Uterus (tissue), 4 donors: ENCODE measurements around the gene DOCK7. TPM values are rescaled to one million over a fixed set of nuclear protein-coding genes. Genes with fewer than 3 reads are reported as not detected.
"Not testable (repeated sequence)": the region's sequence is repeated elsewhere in the genome, so short reads cannot be mapped to it uniquely, and the experiment has no call there.

Experiments used
- DNase-seq, 2 donors: peaks; one replicate each; pipeline ENCODE4 v3.0.0-alpha.2; 2019 to 2020
- H3K27ac ChIP-seq, 2 donors: fragments of 200-600 bp; sonication (generic); 1 replicate in 1 of 2; 2 replicates in 1 of 2; pipeline ENCODE4 v1.5.1; 2016 to 2018
- H3K27me3 ChIP-seq, 2 donors: fragments of 200-600 bp; sonication (generic); one replicate each; pipeline ENCODE4 v1.5.1; 2018 to 2019; ENCODE audit warnings: control low read depth in 1 of 2
- H3K36me3 ChIP-seq, 2 donors: fragments of 200-600 bp; sonication (generic); one replicate each; pipeline ENCODE4 v1.5.1; 2019; ENCODE audit warnings: control low read depth in 1 of 2
- H3K4me1 ChIP-seq, 2 donors: fragments of 200-600 bp; sonication (generic); one replicate each; pipeline ENCODE4 v1.5.1; 2018 to 2019; ENCODE audit warnings: control low read depth in 1 of 2
- H3K4me3 ChIP-seq, 2 donors: fragments of 200-600 bp; sonication (generic); 1 replicate in 1 of 2; 2 replicates in 1 of 2; pipeline ENCODE4 v1.5.1; 2018 to 2019; ENCODE audit warnings: mild to moderate bottlenecking in 1 of 2
- H3K9me3 ChIP-seq, 2 donors: fragments of 200-600 bp; sonication (generic); one replicate each; pipeline ENCODE4 v1.5.1; 2019; ENCODE audit warnings: control low read depth in 1 of 2
- POLR2A ChIP-seq, 2 donors: fragments of 450-650 bp; IDR thresholded peaks; one replicate each; pipeline ENCODE4 v1.6.1; 2016; ENCODE audit warnings: antibody characterized with exemption in 2 of 2, mild to moderate bottlenecking in 1 of 2, moderate library complexity in 1 of 2
- intact Hi-C: fragments of 100-400 bp; cut with DNase I; formaldehyde crosslinking; loops from one replicate; pipeline ENCODE4 v1.15.1; 2023; ENCODE audit warnings: low total_unique reads
- total RNA-seq, 4 donors: library from RNA; depleted of rRNA in 3 of 4; stranded (reverse); fragments of >200 nt in 3 of 4; gene quantifications; one replicate each; pipeline versions ENCODE4 v1.1.0 to v1.2.4, GENCODE V29; 2014 to 2023
- TF ChIP-seq, protein P1 (sequence below), 4 experiments: fragments of 200-600 bp in 2 of 4; fragments of 450-650 bp in 2 of 4; sonication (generic) in 2 of 4; IDR thresholded peaks; one replicate each; pipeline ENCODE4 v1.5.1; 2016 to 2019; ENCODE audit warnings: antibody characterized with exemption in 4 of 4, mild to moderate bottlenecking in 2 of 4, moderate library complexity in 1 of 4
- donor health status: DM: yes; HTN: yes; CAD: no.

DOCK7 gene
- total RNA-seq, 4 donors from 2014 or later, result 17.9 to 134 (median 77.9) TPM

DNA sequence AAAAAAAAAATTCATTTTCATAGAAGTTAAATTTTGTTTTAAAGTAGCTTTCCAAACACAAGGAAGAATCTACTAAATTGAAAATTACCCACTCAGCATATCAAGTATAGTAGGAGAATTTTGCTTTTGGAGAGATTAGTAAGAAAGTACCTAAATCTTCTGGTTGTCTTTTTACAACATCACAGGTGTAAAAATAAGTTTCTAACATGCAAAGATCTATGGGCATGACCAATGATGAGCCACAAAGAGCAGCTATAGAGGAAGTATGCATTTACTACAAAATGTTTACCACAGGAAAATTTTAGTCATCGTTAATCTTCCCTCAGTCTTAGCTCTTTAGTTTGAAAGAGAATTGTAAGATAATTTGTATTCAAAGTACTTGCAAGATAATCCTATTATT lies 62.8 kb downstream of the DOCK7 start:
- intact Hi-C loops, result no loop called here

DNA sequence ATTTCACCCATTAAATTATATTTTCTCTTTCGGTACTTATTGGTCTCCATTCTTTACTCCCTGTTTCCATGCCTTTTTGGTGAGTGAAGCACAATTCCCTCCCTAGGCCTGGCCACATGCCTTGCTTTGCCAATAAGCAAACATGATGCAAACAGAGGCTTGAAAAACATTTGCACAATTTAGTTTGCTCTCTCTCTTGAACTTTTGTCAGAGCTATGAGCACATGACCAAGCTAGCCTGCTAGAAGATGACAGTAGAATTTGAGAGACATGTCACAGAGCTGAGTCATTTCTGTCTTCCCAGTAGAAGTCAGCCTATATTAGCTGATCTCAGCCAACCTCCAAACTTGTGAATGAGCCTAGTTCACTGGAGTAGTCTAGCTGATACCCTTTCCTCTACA lies 66.3 kb downstream of the DOCK7 start:
- no peak for TF ChIP-seq POLR2A (IDR thresholded peaks at IDR 0.05)
- TF ChIP-seq, protein P1, sequence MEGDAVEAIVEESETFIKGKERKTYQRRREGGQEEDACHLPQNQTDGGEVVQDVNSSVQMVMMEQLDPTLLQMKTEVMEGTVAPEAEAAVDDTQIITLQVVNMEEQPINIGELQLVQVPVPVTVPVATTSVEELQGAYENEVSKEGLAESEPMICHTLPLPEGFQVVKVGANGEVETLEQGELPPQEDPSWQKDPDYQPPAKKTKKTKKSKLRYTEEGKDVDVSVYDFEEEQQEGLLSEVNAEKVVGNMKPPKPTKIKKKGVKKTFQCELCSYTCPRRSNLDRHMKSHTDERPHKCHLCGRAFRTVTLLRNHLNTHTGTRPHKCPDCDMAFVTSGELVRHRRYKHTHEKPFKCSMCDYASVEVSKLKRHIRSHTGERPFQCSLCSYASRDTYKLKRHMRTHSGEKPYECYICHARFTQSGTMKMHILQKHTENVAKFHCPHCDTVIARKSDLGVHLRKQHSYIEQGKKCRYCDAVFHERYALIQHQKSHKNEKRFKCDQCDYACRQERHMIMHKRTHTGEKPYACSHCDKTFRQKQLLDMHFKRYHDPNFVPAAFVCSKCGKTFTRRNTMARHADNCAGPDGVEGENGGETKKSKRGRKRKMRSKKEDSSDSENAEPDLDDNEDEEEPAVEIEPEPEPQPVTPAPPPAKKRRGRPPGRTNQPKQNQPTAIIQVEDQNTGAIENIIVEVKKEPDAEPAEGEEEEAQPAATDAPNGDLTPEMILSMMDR (IDR thresholded peaks at IDR 0.05), result no peak
- Histone ChIP-seq H3K36me3 (peaks cover 0 to 2% of the 10 kb centered on the region in 2 donors), H3K4me1 (no peaks in the 10 kb centered on the region), H3K27me3 (no peaks in the 10 kb centered on the region), H3K27ac (no peak overlapping the region), H3K4me3 (no peak overlapping the region), H3K9me3 (no peaks in the 10 kb centered on the region)
- DNase-seq, result no peak
- intact Hi-C loops, result no loop called here

More for the DNA sequence above, 62.8 kb downstream of the DOCK7 start:
- Histone ChIP-seq H3K27ac (no peak overlapping the region), H3K27me3 (no peaks in the 10 kb centered on the region), H3K4me1 (no peaks in the 10 kb centered on the region), H3K4me3 (no peak overlapping the region), H3K9me3 (no peaks in the 10 kb centered on the region), H3K36me3 (peaks cover 0 to 2% of the 10 kb centered on the region in 2 donors)
- DNase-seq, result no peak
- no peak for TF ChIP-seq POLR2A (IDR thresholded peaks at IDR 0.05)
- TF ChIP-seq, protein P1 (IDR thresholded peaks at IDR 0.05), result no peak

DNA sequence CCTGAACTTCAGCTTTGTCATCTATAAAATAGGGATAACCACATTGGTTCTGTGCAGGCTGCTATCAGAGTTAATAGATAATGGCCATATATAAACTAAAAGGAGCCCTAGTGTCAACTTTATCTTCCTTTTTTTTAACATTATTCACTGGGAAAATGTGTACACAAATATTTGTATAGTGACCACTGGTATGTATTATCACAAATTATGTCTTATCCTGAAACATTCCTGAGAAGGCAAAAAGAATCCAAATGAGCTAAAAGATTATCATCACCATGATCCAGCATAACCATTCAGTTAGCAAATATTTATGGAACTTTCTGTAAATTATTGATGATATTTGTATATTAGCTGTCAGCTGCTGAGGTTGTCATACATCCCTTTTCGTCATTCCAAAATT lies 74.3 kb downstream of the DOCK7 start:
- H3K4me1 ChIP-seq, result no peaks in the 10 kb centered on the region
- no peaks in the 10 kb centered on the region for H3K36me3 ChIP-seq
- intact Hi-C loops, result no loop called here
- TF ChIP-seq, protein P1 (IDR thresholded peaks at IDR 0.05), result no peak
- no peak for TF ChIP-seq POLR2A (IDR thresholded peaks at IDR 0.05)
- H3K9me3 ChIP-seq, result no peaks in the 10 kb centered on the region
- no peak overlapping the region for H3K4me3 ChIP-seq
- DNase-seq, result no peak
- H3K27ac ChIP-seq, result no peak overlapping the region
- H3K27me3 ChIP-seq, result no peaks in the 10 kb centered on the region

DNA sequence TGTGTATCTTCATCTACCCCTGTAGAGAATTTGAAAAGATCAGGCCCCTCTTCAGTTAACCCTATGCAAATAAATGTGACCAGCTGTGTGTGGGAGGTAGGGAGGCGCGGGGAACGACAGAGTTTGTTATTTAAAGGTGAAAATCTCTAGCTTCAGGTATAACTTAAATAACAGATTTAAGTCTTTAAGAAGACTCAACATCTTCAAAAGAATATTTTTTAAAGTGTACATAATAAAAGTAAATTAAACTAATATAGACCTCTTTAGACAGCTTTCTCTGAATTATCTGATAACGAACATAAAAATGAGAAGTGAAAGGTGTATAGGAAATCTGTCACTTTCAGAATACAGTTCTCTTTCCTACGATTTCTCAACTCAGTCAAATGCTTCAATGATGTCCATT lies 74.9 kb downstream of the DOCK7 start:
- Histone ChIP-seq H3K27me3 (no peaks in the 10 kb centered on the region), H3K36me3 (no peaks in the 10 kb centered on the region), H3K4me1 (no peaks in the 10 kb centered on the region), H3K4me3 (no peak overlapping the region), H3K9me3 (no peaks in the 10 kb centered on the region), H3K27ac (no peak overlapping the region)
- intact Hi-C loops, result no loop called here
- no peak for DNase-seq
- TF ChIP-seq POLR2A (IDR thresholded peaks at IDR 0.05), result no peak
- TF ChIP-seq, protein P1 (IDR thresholded peaks at IDR 0.05), result no peak

DNA sequence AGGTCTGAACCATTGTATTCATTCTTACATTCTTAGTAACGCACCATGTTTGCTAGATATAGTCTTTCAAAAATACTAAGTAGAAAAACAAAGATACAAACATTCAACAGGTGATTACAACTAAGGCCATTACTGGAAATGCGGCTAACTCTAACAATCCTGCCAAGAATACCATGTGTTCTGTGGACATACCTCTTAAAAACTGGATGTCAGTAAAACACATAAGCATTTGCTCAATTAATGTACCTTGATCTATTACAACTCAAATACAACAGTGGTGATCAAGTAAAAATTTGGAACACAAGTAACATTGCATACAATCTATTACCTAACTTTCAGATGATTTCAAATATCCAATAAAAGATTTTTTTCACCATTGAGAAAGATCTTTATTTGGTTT lies 75.4 kb downstream of the DOCK7 start:
- intact Hi-C loops, result no loop called here
- no peak for DNase-seq
- Histone ChIP-seq H3K27me3 (no peaks in the 10 kb centered on the region), H3K36me3 (no peaks in the 10 kb centered on the region), H3K4me1 (no peaks in the 10 kb centered on the region), H3K27ac (no peak overlapping the region), H3K9me3 (no peaks in the 10 kb centered on the region), H3K4me3 (no peak overlapping the region)
- TF ChIP-seq, protein P1 (IDR thresholded peaks at IDR 0.05), result no peak
- TF ChIP-seq POLR2A (IDR thresholded peaks at IDR 0.05), result no peak

DNA sequence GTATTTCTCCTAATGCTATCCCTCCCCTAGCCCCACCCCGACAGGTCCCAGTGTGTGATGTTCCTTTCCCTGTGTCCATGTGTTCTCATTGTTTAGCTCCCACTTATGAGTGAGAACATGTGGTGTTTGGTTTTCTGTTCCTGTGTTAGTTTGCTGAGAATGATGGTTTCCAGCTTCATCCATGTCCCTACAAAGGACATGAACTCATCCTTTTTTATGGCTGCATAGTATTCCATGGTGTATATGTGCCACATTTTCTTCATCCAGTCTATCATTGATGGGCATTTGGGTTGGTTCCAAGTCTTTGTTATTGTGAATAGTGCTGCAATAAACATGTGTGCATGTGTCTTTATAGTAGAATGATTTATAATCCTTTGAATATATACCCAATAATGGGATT lies 77.6 kb downstream of the DOCK7 start:
- H3K4me3 ChIP-seq, H3K27me3 ChIP-seq, DNase-seq, H3K27ac ChIP-seq, intact Hi-C loops, H3K4me1 ChIP-seq, H3K36me3 ChIP-seq, H3K9me3 ChIP-seq: not testable (repeated sequence)
